Endothelial cell of umbilical vein (primary cell): ENCODE data around the gene TPRG1L. TPM values are rescaled to one million over a fixed set of nuclear protein-coding genes. Genes with fewer than 3 reads are reported as not detected.

Experiments
- BruUV-seq: library from RNA; stranded (reverse); fragments of 400-500 nt; replicated peaks from 2 replicates; lab custom pipeline; 2021; lab: Mats Ljungman, UMichigan
- CTCF ChIA-PET: fragments of 300-600, 350-600 bp; sonication (Branson Sonifier 250); formaldehyde crosslinking; loops from one replicate; lab custom pipeline; 2021; ENCODE audit warnings: antibody characterized with exemption, inconsistent platforms; lab: Charles Lee
- POLR2A ChIA-PET: fragments of 300-600, 350-600 bp; sonication (Branson Sonifier 250); formaldehyde crosslinking; loops from one replicate; lab custom pipeline; 2021; ENCODE audit warnings: antibody characterized with exemption, inconsistent platforms; lab: Charles Lee
- DNase-seq: peaks from one replicate; pipeline ENCODE4 v3.0.0-alpha.2; 2011; ENCODE audit warnings: low read depth, low spot score
- FAIRE-seq: peaks from 2 replicates; lab custom pipeline; 2011; peaks lifted over from hg19 to GRCh38; lab: Jason Lieb, UNC
- H2AFZ ChIP-seq: 2 replicates; pipeline ENCODE4 v1.6.0; 2012; ENCODE audit warnings: low read depth, low read length, control low read depth, inconsistent platforms
- H3K27ac ChIP-seq: 2 replicates; pipeline ENCODE4 v1.5.1; 2011; ENCODE audit warnings: low read depth, mild to moderate bottlenecking, control low read depth, low read length, moderate library complexity; ENCODE audit not compliant: insufficient read depth
- H3K27me3 ChIP-seq, 2 experiments: 2 replicates each; pipeline versions ENCODE4 v1.6.0 to v1.6.1; 2011; ENCODE audit warnings: low read length in 2 of 2, mixed read lengths in 1 of 2; ENCODE audit not compliant: control insufficient read depth in 2 of 2, insufficient read depth in 2 of 2
- H3K36me3 ChIP-seq, 2 experiments: 2 replicates in 1 of 2; 3 replicates in 1 of 2; pipeline ENCODE4 v1.5.1; 2011; ENCODE audit warnings: low read length in 2 of 2, mild to moderate bottlenecking in 1 of 2, moderate library complexity in 1 of 2; ENCODE audit not compliant: control insufficient read depth in 2 of 2, insufficient read depth in 2 of 2; ENCODE audit errors: extremely low read depth in 1 of 2
- H3K4me1 ChIP-seq: 3 replicates; pipeline ENCODE4 v1.5.1; 2011; ENCODE audit warnings: mild to moderate bottlenecking, low read length; ENCODE audit not compliant: control insufficient read depth, insufficient read depth; ENCODE audit errors: extremely low read depth
- H3K4me2 ChIP-seq: 2 replicates; pipeline ENCODE4 v1.6.1; 2011; ENCODE audit warnings: low read length, control low read depth, mixed read lengths; ENCODE audit not compliant: insufficient read depth
- H3K4me3 ChIP-seq, 3 experiments: fragments of 200-600 bp in 1 of 3; sonication (generic), shearing (Covaris generic) in 1 of 3; replicated peaks in 1 of 3; 2 replicates each; pipeline ENCODE4 v1.5.1; 2011 to 2016; ENCODE audit warnings: control low read depth in 3 of 3, low read length in 3 of 3, mild to moderate bottlenecking in 2 of 3, inconsistent platforms in 1 of 3, low read depth in 1 of 3, moderate library complexity in 1 of 3; ENCODE audit not compliant: insufficient read depth in 1 of 3
- H3K79me2 ChIP-seq: 2 replicates; pipeline ENCODE4 v1.6.0; 2012; ENCODE audit warnings: low read length, inconsistent platforms; ENCODE audit not compliant: control insufficient read depth, insufficient read depth
- H3K9ac ChIP-seq: replicated peaks from 2 replicates; pipeline ENCODE3; 2011; ENCODE audit warnings: low read length, control low read depth; ENCODE audit not compliant: insufficient read depth; ENCODE audit errors: extremely low read depth
- H3K9me1 ChIP-seq: replicated peaks from 3 replicates; pipeline ENCODE4 v1.6.0; 2011; ENCODE audit warnings: mild to moderate bottlenecking, low read length; ENCODE audit not compliant: control insufficient read depth, insufficient read depth; ENCODE audit errors: extremely low read depth
- H3K9me3 ChIP-seq: replicated peaks from 2 replicates; pipeline ENCODE4 v1.5.1; 2012; ENCODE audit warnings: low read length, inconsistent platforms; ENCODE audit not compliant: control insufficient read depth, insufficient read depth
- H4K20me1 ChIP-seq: replicated peaks from 2 replicates; pipeline ENCODE3; 2011; ENCODE audit warnings: mild to moderate bottlenecking, low read length; ENCODE audit not compliant: control insufficient read depth, insufficient read depth; ENCODE audit errors: extremely low read depth
- EZH2 ChIP-seq: IDR thresholded peaks from 2 replicates; pipeline ENCODE4 v1.6.1; 2012; ENCODE audit warnings: borderline replicate concordance, low read depth, mild to moderate bottlenecking, moderate library complexity, low read length, inconsistent platforms; ENCODE audit not compliant: severe bottlenecking
- FOS ChIP-seq: IDR thresholded peaks from 2 replicates; pipeline ENCODE4 v1.6.1; 2011; ENCODE audit warnings: mild to moderate bottlenecking, low read length, moderate library complexity, borderline replicate concordance; ENCODE audit not compliant: insufficient read depth
- GATA2 ChIP-seq: IDR thresholded peaks from 2 replicates; pipeline ENCODE4 v1.7.0; 2011; ENCODE audit warnings: low read depth, mild to moderate bottlenecking, moderate library complexity, mixed read lengths, low read length; ENCODE audit not compliant: insufficient read length, insufficient read depth
- JUN ChIP-seq: IDR thresholded peaks from 2 replicates; pipeline ENCODE4 v1.6.1; 2011; ENCODE audit warnings: borderline replicate concordance, low read depth; ENCODE audit not compliant: insufficient read length, insufficient read depth
- MYC ChIP-seq: IDR thresholded peaks from one replicate; pipeline ENCODE4 v1.6.1; 2011; ENCODE audit warnings: mild to moderate bottlenecking, low read depth, low read length
- POLR2A ChIP-seq: IDR thresholded peaks from 2 replicates; pipeline ENCODE4 v1.6.1; 2012; ENCODE audit warnings: low read depth, mild to moderate bottlenecking, control low read depth, low read length
- POLR2AphosphoS5 ChIP-seq: IDR thresholded peaks from 2 replicates; pipeline ENCODE4 v1.6.1; 2012; ENCODE audit warnings: low read depth, mild to moderate bottlenecking, control low read depth, low read length, moderate library complexity; ENCODE audit not compliant: insufficient read depth
- dilution Hi-C: fragments of 300-500 bp; cut with MboI; formaldehyde crosslinking; loops from one replicate; pipeline ENCODE4 v1.15.0; 2019; ENCODE audit warnings: low sequenced_read_pairs; ENCODE audit not compliant: extremely low pct_ligation_motif_present
- intact Hi-C: fragments of 100-400 bp; cut with micrococcal nuclease; formaldehyde crosslinking; loops from one replicate; pipeline ENCODE4 v1.10.0; 2022
- polyA plus RNA-seq, 4 experiments: library from polyadenylated mRNA; depleted of rRNA in 3 of 4; stranded (reverse) in 3 of 4; unstranded in 1 of 4; fragments of >200 nt; gene quantifications; 2 replicates each; pipeline versions ENCODE4 v1.2.1 to v1.2.3, GENCODE V29; 2011 to 2012; ENCODE audit warnings: missing spikeins in 1 of 4
- total RNA-seq: library from RNA; stranded (reverse); gene quantifications from 2 replicates; pipeline ENCODE4 v1.2.3, GENCODE V29; 2021
- TF ChIP-seq, protein P1 (sequence below): IDR thresholded peaks from 2 replicates; pipeline ENCODE4 v1.6.1; 2011; ENCODE audit not compliant: insufficient read depth, insufficient read length
- TF ChIP-seq, protein P2 (sequence below), 2 donors: IDR thresholded peaks; 1 replicate in 1 of 2; 2 replicates in 1 of 2; pipeline ENCODE4 v1.5.1; 2011; ENCODE audit warnings: low read length in 2 of 2, mild to moderate bottlenecking in 2 of 2, moderate library complexity in 2 of 2, control low read depth in 1 of 2, inconsistent platforms in 1 of 2, low read depth in 1 of 2; ENCODE audit not compliant: insufficient read depth in 1 of 2; ENCODE audit errors: extremely low read depth in 1 of 2

Gene TPRG1L
- total and polyA plus RNA-seq, 2 donors (not counting 3 experiments of a cell fraction or from before 2014, with no cell fraction given), result 52.3 to 53.8 TPM

DNA sequence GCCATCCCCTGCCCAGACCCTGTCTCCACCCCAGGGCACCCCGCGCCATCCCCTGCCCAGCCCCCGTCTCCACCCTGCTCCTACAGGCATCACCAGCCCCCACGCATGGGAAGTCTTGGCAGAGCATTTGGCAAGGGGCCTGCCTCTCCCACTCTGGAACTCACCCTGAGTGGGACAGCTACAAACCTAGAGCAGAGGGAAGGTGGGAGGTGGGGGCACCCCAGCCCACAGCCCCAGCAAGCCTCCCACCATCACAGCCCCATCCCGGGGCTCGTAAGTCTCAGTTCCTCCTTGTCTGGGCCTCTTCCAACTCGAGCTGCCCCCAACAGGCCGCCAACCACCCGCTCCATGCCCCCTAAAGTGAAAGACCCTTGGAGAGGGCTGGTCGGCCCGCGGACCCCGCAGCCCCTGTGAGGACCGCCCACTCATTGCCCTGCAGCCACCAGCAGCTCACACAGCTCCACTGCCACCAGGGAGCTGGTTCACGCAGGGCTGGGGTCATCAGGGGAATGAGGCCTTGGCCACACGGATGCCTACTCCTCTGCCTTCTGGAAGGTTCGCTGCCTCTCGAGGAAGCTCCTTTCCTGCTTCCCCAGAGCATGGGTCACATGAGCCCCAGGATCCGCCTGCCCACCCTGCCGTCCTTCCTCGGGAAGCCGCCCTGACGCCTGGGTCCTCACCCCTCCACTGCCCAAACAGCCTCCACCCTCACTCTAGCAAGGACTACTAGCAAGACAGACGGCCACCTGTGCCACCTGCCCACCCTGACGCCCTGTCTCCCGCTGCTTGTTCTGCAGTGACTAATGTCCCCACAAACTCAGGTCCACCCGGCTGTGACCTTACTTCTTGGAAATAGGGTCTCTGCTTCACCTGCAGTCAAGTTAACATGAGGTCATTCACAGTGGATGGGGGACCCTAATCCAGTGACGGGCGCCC is 27.9 kb upstream of the TPRG1L start:
- ChIA-PET CTCF (interaction anchor here (4.0 kb wide), 1 partner anchor 22 kb away, joined by 17 read pairs; no protein-coding TSS in a partner anchor), POLR2A (no interaction called here)
- Histone ChIP-seq H3K9me1 (no peaks in the 10 kb centered on the region), H2AFZ (no peak overlapping the region), H3K4me3 (no peak overlapping the region), H3K27ac (no peak overlapping the region), H3K79me2 (no peaks in the 10 kb centered on the region), H3K27me3 (no peaks in the 10 kb centered on the region), H3K4me1 (peaks cover 9% of the 10 kb centered on the region), H3K4me2 (no peak overlapping the region), H4K20me1 (no peaks in the 10 kb centered on the region), H3K9me3 (no peaks in the 10 kb centered on the region), H3K36me3 (no peaks in the 10 kb centered on the region), H3K9ac (no peak overlapping the region)
- no TSS peak for BruUV-seq
- DNase-seq (no peak), FAIRE-seq (no peak)
- dilution Hi-C loops, result no loop called here
- TF ChIP-seq JUN (no peak), POLR2A (no peak), MYC (no peak), FOS (no peak), EZH2 (no peak), GATA2 (no peak), POLR2AphosphoS5 (no peak)
- TF ChIP-seq, protein P1, sequence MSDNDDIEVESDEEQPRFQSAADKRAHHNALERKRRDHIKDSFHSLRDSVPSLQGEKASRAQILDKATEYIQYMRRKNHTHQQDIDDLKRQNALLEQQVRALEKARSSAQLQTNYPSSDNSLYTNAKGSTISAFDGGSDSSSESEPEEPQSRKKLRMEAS, result no peak
- TF ChIP-seq, protein P2, sequence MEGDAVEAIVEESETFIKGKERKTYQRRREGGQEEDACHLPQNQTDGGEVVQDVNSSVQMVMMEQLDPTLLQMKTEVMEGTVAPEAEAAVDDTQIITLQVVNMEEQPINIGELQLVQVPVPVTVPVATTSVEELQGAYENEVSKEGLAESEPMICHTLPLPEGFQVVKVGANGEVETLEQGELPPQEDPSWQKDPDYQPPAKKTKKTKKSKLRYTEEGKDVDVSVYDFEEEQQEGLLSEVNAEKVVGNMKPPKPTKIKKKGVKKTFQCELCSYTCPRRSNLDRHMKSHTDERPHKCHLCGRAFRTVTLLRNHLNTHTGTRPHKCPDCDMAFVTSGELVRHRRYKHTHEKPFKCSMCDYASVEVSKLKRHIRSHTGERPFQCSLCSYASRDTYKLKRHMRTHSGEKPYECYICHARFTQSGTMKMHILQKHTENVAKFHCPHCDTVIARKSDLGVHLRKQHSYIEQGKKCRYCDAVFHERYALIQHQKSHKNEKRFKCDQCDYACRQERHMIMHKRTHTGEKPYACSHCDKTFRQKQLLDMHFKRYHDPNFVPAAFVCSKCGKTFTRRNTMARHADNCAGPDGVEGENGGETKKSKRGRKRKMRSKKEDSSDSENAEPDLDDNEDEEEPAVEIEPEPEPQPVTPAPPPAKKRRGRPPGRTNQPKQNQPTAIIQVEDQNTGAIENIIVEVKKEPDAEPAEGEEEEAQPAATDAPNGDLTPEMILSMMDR (IDR thresholded peaks at IDR 0.05; ENCODE audit: extremely low read depth in 1 of 2, insufficient read depth in 1 of 2, low read depth in 1 of 2, low read length in 2 of 2), result no peak
- intact Hi-C loops, result no loop called here
